Mononuclear cell (primary cell): ENCODE results near the gene STAP2. TPM values are rescaled to one million over a fixed set of nuclear protein-coding genes. Genes with fewer than 3 reads are reported as not detected.

Experiments used
- H3K27me3 ChIP-seq: 2 replicates; pipeline ENCODE4 v1.6.0; 2011; ENCODE audit warnings: low read length, control low read depth; ENCODE audit not compliant: insufficient read depth
- H3K4me1 ChIP-seq: 2 replicates; pipeline ENCODE4 v1.5.1; 2011; ENCODE audit warnings: mild to moderate bottlenecking, low read length, control low read depth; ENCODE audit not compliant: insufficient read depth
- H3K4me3 ChIP-seq: 2 replicates; pipeline ENCODE4 v1.5.1; 2011; ENCODE audit warnings: mild to moderate bottlenecking, low read length, moderate library complexity
- H3K9me3 ChIP-seq: 2 replicates; pipeline ENCODE4 v1.5.1; 2011; ENCODE audit warnings: low read depth, mild to moderate bottlenecking, control low read depth, low read length
- total RNA-seq: library from RNA; depleted of rRNA; stranded (reverse); fragments of >200 nt; gene quantifications from one replicate; pipeline ENCODE4 v1.2.3, GENCODE V29; 2012

Gene STAP2
- total RNA-seq, 1 donor = 0.42 TPM

DNA sequence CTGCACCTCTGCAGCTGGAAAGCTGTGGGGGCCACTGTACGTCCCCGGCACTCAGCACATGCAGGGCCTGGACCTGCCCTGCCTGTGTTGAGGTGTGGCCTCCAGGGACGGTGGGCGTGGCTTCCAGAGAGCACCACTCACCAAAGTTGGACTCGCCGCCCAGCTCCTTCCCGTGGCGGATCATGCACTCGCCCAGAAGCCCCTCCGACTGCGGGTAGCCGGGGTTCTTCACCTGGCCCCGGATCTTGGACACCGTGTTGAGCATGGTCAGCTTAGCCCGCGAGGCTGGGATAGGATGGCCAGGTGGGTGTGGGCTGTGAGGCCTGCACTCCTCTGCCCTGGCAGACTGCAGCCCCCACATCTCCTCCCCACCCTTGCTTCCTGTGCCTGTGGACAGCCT, 26.7 kb upstream of the STAP2 start:
- H3K9me3 ChIP-seq = no peaks in the 10 kb centered on the region

DNA sequence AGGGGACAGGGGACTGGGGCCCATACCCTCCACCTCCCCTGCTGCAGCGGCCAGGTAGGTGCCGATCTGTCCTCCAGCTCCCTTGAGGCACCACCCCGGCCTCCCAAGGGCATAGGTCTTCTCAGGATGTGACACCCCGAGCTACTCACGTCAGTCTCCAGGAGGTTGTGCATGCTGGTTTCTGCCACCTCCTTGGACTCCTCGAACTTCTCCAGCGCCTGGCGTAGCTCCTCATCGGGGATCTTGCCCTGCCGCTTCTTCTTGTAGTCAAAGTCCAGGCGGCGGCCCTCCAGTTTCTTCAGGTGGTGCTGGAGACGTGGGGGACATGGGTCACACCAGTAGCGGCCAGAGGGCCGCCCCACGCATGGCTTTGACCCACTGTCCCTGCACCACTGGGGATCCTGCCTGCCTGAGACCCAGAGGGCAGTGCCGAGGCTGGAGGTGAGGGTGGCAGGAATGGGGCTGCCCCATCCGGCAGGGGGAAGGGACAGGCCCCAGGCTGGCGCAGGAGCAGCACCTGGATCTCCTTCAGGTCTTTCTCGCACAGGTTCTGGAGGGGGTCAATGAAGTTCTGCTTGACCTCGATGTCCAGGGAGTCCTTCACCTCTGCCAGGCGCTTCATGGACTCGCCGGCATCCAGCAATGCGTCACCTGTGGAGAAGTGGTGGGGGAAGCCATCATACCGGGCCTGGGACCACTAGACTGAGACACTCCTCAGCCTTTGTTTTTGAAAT, 25.1 kb upstream of the STAP2 start:
- peaks cover 11% of the 10 kb centered on the region for H3K4me1 ChIP-seq
- no peaks in the 10 kb centered on the region for H3K27me3 ChIP-seq
- no peak overlapping the region for H3K4me3 ChIP-seq
- no peaks in the 10 kb centered on the region for H3K9me3 ChIP-seq

More for the DNA sequence above, 26.7 kb upstream of the STAP2 start:
- Histone ChIP-seq H3K27me3 (no peaks in the 10 kb centered on the region), H3K4me1 (peaks cover 27% of the 10 kb centered on the region), H3K4me3 (no peak overlapping the region)

DNA sequence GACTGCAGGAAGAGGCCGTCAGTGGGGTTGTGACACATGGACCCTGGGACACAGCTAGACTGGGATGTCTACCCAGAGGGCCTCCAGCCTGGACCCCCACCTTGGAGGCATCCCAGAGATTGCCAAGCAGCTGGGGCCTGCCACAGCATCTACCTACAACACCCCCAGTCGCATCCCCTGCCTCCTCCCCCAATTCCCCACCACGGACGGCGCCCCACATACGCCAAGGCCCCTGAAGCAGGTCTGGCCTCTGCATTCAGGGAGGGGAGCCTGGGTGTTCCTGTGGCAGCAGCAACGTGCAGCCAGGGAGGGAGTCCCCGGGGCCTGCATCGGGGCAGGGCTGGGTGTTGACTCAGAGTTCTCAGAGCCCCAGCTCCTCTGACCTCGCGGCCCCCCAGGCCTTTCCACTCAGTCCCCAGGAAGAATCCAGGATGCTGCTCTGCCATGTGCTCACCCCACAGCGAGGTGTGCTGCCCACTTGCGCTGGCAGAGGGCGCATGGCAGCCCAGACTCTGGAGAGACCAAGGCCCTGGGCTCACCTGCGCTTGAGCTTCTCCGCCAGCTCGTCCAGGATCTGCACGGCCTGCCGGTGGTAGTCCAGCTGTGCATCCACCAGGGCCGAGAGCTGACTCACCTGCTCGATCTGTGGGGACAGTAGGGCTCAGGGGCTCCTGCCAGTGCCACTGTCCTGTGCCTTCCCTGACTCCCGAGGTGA, 24.4 kb upstream of the STAP2 start:
- no peaks in the 10 kb centered on the region for H3K27me3 ChIP-seq

DNA sequence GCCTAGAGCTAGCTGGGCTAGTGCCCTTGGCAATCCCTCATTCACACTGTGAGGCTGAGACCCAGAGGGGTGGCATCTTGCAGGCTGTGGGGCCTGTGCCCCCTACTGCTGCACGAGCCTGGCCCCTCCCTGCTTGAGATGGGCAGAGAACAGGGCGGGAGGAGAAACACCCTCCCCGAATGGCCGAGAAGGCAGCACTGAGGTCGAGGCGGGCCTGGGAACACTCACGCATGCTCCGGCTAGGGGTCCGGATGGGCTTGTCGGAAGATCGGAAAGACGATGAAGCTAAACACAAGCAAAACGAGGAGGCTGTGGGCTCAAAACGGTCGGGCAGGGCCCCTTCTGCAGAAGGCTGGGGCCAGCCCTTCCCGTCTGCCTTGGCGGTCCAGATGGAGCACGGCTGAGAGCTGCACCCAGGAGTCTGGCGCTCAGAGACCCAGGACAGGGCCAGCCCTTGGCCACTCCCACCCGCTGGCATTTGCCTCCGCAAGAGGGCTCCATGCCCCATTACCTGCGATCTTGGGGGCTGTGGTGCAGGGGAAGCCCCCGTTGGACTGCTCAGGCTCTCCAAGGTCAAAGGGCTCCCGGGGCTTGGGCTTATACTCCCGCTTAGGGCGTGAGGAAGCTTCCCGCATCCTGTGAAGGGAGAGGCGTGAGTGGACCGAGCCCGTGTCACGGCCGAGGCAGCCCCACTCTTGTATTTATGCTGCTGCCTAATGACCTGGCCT, 23.6 kb upstream of the STAP2 start:
- Histone ChIP-seq H3K4me3 (no peak overlapping the region), H3K4me1 (no peaks in the 10 kb centered on the region), H3K9me3 (no peaks in the 10 kb centered on the region), H3K27me3 (no peaks in the 10 kb centered on the region)

More for the DNA sequence above, 24.4 kb upstream of the STAP2 start:
- Histone ChIP-seq H3K4me3 (no peak overlapping the region), H3K9me3 (no peaks in the 10 kb centered on the region), H3K4me1 (peaks cover 3% of the 10 kb centered on the region)

DNA sequence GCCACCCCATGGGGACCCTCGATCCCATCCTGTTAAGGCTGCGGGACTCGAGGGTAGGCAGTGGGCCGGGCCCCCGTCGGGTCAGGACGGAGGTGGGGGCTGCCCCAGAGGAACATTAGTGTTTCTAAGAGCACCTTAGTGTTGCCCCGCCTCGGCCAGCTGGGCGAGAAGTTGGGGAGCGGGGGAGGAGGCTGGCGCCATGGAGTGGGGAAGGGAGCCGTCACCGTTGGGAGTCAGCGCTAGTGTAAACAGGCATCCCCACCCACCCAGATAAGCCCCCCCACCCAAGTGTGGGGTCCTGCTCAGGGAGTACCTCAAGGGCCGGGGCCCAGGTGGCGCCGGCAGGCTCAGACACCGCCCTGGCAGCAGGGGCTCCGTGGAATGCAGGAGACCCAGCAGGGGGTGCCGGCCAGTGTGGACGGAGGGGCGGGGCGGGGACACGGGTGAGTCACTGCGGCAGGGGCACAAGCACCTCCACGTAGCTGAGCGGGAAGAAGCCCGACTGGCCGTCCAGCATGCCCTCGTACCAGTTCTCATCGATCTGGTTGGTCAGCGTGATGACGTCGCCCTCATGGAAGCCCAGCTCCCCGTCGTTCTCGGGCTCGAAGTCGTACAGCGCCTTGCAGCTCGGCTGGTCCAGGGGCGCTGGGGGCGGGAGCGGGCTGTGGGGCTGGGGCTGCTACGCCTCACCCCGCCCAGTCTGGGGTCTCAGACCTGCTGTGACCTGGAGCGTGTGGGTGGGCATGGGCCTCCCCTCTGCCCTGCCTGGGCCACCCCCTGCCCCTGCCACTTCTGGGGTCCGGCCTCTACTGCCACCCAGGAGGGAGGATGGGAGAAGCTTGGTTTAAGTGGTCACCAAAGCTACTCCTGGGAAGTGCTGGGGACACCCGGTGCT, 22.8 kb upstream of the STAP2 start:
- Histone ChIP-seq H3K9me3 (no peaks in the 10 kb centered on the region), H3K27me3 (no peaks in the 10 kb centered on the region), H3K4me3 (no peak overlapping the region), H3K4me1 (no peaks in the 10 kb centered on the region)

DNA sequence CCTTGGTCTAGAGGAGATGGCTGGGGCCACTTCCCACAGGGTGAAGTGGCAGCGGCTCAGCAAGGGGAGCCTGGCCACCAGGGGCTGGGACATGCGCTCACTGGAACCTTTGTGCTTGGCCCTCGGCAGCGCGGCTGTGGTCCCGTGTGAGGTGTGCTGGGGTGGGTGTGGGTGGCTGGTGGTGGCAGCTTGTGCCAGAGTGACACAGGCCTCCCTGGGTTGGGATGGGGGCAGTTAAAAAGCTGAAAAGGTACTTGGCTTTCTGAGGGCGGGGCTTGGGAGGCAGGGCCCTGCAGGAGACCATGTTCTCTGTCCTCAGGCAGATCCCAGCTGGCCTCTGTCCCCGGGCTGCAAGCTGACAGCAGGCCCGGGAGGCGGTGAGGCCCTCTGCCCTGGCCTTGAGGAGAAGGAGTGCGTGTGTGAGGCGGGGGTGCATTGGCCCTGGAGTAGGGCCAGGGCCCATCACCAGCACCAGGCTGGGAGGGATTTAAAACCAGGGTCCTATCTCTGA, 22.1 kb upstream of the STAP2 start:
- Histone ChIP-seq H3K4me3 (no peak overlapping the region), H3K4me1 (no peaks in the 10 kb centered on the region), H3K27me3 (no peaks in the 10 kb centered on the region), H3K9me3 (no peaks in the 10 kb centered on the region)

DNA sequence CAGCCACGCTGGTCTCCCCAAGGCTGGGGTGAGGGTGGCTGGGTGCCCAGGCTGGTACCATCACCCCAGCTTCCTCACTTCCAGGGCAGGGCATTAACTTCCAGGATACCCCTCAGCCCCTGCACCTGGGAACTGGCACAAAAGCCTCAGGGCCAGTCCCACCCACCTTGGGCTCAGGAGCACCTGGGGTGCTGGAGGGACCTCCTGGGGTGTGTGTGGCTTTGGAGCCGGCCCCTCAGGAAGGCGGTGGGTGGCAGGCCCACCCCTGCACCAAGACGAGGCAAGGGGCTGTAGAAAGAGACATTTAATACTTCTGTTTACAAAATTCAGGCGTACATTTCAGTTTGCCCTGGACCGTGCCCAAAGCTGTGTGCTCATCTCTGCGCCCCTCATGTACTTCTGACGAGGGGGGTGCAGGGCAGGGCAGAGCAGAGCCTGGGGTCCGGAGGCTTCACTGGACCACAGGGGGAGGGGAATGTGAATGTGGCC, 21.5 kb upstream of the STAP2 start:
- Histone ChIP-seq H3K4me1 (no peaks in the 10 kb centered on the region), H3K27me3 (no peaks in the 10 kb centered on the region), H3K9me3 (no peaks in the 10 kb centered on the region), H3K4me3 (no peak overlapping the region)

DNA sequence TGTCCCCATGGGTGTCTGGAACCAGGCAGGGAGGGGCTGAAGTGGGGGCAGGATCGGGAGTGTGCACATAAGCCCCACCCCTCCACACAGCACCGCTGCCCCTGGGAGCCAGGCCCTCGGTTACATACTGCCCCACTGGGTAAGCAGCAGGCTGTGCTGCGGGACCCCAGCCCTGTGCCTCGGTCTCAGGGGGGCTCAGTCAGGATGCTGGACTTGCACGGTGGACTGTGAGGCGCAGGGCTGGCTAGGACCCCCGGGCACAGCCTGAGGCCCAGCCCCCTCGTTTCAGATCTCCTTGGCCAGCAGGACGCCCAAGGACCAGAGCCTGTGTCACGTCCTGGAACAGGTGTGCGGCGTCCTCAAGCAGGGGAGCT, 21.0 kb upstream of the STAP2 start:
- Histone ChIP-seq H3K4me3 (no peak overlapping the region), H3K27me3 (no peaks in the 10 kb centered on the region), H3K4me1 (no peaks in the 10 kb centered on the region), H3K9me3 (no peaks in the 10 kb centered on the region)

DNA sequence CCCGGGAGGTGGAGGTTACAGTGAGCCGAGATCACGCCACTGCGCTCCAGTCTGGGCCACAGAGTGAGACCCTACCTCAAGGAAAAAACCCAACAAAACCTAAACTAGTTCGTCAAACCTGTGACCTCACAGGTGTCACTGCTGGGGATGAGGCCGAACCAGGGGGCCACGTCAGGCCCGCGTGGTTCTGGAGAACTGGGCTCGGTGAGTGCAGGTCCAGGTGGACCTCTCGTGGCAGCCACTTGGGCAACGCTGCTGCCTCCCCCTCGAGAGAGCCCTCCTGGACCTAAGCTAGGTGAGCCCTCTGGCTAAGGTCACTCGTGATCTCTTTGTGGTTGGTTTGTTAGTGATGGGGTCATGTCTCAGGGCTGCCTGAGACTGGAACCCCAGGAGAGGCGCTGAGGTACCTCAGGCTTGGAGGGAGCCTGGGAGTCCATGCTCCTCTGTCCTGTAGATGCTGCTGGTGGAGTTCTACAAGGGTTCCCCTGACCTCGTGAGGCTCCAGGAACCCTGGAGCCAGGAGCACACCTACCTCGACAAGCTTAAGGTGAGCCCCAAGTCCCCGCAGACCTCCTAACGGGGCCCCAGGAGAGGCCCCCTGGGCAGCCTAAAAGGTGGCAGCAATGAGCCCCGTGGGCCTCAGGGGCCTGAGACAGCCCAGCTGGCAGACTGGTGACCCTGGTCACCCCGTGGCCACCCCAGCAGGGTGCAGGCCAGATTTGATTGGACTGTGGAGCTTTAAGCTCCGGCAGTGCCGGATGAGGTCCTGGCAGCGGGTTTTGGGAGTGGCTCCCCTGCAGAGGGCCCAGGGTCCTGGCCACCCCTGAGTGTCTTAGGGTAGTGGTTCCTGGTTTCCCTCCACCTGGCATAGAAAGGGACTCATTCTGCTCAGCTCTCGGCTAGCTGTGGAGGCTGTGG, 20.3 kb upstream of the STAP2 start:
- Histone ChIP-seq H3K4me3 (no peak overlapping the region), H3K4me1 (no peaks in the 10 kb centered on the region), H3K9me3 (no peaks in the 10 kb centered on the region), H3K27me3 (no peaks in the 10 kb centered on the region)

DNA sequence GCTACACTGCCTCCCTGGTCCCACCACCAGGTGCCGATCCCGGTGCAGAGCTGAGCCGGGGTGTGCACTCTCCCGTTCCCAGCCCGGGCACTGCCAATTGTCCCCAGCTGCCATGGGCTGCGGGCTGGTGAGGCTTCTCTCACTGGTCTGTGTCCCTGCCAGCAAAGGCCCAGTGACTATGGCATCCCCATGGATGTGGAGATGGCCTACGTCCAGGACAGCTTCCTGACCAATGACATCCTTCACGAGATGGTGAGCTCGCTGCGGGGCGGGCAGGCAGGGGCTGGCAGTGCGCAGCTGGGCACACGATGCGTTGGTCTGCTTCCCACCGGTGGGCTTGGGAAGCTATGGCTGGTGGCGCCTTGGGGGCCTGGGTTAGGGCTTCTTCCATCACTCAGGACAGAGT, 19.3 kb upstream of the STAP2 start:
- Histone ChIP-seq H3K9me3 (no peaks in the 10 kb centered on the region), H3K27me3 (no peaks in the 10 kb centered on the region), H3K4me1 (no peaks in the 10 kb centered on the region), H3K4me3 (no peak overlapping the region)

DNA sequence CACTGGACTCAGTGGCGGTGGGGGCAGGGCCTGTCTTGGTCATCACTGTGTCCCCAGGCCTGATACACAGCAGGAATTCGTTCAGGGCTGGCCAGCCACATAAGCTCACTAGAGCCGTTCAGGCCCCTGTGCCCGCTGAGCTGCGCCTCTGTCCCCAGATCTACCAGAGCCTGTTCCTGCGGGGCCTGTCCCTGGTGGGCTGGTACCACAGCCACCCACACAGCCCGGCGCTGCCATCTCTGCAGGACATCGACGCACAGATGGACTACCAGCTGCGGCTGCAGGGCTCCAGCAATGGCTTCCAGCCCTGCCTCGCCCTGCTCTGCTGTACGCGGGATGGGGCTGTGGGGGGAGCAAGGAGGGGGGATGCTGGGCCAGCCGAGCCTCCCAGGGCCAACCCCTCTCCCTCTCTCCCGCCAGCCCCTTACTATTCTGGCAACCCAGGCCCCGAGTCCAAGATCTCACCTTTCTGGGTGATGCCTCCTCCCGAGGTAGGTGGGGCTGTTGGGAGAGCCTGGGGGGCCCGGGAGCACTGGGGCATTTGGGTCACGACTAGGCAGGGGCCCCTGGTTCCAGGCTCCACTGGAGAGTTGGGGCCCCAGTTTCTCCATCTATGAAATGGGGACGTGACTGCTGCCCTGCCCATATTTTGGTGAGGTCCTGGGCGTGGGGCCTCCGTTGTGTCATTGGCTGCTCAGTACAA, 18.6 kb upstream of the STAP2 start:
- Histone ChIP-seq H3K27me3 (no peaks in the 10 kb centered on the region), H3K9me3 (no peaks in the 10 kb centered on the region), H3K4me1 (no peaks in the 10 kb centered on the region), H3K4me3 (no peak overlapping the region)

DNA sequence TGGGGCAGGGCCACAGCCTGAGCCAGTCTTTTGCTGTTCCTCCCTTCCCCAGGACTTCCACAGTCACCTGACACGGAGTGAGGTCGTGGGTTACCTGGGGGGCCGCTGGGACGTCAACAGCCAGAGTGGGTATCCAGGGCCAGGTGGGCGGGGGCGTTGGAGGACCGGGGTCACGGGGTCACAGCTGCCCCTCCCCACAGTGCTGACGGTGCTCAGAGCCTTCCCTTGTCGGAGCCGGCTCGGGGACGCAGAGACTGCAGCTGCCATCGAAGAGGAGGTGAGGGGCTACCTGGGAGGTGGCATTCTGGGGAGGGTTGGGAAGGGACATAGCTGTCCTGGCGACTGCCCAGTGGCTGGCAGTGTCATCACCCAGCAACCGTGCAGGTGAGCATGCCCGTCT, 16.3 kb upstream of the STAP2 start:
- no peaks in the 10 kb centered on the region for H3K9me3 ChIP-seq
- no peaks in the 10 kb centered on the region for H3K27me3 ChIP-seq
- no peaks in the 10 kb centered on the region for H3K4me1 ChIP-seq
- no peak overlapping the region for H3K4me3 ChIP-seq

DNA sequence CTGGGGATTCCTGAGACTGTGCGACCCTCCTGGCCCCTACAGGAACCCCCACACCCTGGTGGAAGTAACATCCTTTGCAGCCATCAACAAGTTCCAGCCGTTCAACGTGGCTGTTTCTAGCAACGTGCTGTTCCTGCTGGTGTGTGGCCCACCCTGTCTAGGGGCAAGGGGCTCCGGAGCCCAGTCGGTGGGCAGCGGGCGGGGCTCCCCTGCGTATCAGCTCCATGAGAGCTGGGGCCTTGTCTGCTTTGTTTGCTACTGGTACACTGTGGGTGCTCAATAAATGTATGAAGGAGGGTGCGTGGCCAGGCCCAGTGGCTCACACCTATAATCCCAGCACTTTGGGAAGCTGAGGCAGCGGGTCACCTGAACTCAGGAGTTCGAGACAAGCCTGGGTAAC, 15.7 kb upstream of the STAP2 start:
- Histone ChIP-seq H3K9me3 (no peaks in the 10 kb centered on the region), H3K27me3 (no peaks in the 10 kb centered on the region), H3K4me1 (no peaks in the 10 kb centered on the region), H3K4me3 (no peak overlapping the region)
